ENCODE measurements around the gene LHPP. TPM values are rescaled to one million over a fixed set of nuclear protein-coding genes. Genes with fewer than 3 reads are reported as not detected.

LHPP gene
- total RNA-seq, 1 experiment from 2014 or later, result 24.7 TPM

DNA sequence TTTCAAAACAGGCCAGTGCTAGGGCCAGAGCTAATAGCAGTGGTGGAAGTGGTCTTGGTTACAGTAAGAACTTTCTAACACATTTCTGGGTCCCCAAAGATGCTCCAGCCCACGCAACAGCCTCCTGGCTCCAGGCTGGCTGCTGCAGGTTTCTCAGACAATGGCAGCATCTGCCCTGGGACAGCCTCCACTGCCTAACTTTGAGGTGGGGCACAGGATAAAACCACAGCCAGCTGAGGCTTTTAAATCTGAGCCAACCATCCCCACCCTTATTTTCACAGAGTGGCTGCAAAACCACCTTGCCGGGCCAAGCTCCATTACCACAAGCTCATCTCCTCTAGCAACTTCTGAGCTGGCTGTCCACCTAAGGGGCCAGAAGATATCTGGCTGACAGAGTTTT, 197.8 kb downstream of the LHPP start:
- no peak overlapping the region for H3K27ac ChIP-seq
- H3K9me2 ChIP-seq (ENCODE audit: insufficient read depth), result no peaks in the 10 kb centered on the region
- no peaks in the 10 kb centered on the region for H3K27me3 ChIP-seq (ENCODE audit: insufficient read depth, low read depth)
- BruUV-seq (replicated peaks), result no TSS peak
- no peaks in the 10 kb centered on the region for H3K4me1 ChIP-seq (replicated peaks; ENCODE audit: insufficient read depth)
- TF ChIP-seq, protein P1, sequence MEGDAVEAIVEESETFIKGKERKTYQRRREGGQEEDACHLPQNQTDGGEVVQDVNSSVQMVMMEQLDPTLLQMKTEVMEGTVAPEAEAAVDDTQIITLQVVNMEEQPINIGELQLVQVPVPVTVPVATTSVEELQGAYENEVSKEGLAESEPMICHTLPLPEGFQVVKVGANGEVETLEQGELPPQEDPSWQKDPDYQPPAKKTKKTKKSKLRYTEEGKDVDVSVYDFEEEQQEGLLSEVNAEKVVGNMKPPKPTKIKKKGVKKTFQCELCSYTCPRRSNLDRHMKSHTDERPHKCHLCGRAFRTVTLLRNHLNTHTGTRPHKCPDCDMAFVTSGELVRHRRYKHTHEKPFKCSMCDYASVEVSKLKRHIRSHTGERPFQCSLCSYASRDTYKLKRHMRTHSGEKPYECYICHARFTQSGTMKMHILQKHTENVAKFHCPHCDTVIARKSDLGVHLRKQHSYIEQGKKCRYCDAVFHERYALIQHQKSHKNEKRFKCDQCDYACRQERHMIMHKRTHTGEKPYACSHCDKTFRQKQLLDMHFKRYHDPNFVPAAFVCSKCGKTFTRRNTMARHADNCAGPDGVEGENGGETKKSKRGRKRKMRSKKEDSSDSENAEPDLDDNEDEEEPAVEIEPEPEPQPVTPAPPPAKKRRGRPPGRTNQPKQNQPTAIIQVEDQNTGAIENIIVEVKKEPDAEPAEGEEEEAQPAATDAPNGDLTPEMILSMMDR (conservative IDR thresholded peaks at IDR 0.05), result no peak
- no peak for TF ChIP-seq EZH2 (IDR thresholded peaks at IDR 0.05; ENCODE audit: low read depth)
- POLR2A ChIA-PET (ENCODE audit: unreplicated experiment), result no interaction called here
- no peak for DNase-seq
- H3K4me3 ChIP-seq, result no peak overlapping the region
- H3K4me2 ChIP-seq, result no peak overlapping the region
- no peaks in the 10 kb centered on the region for H4K20me1 ChIP-seq (ENCODE audit: insufficient read depth)
- CTCF ChIA-PET, result no interaction called here
- no peak overlapping the region for H2AFZ ChIP-seq
- H3K9me3 ChIP-seq (ENCODE audit: insufficient read depth, low read depth), result no peaks in the 10 kb centered on the region
- intact Hi-C loops (cut with micrococcal nuclease; ENCODE audit: unreplicated experiment), result no loop called here
- no peaks in the 10 kb centered on the region for H3F3A ChIP-seq (ENCODE audit: insufficient read depth, low read depth)
- no peaks in the 10 kb centered on the region for H3K79me2 ChIP-seq (ENCODE audit: low read depth)
- no peaks in the 10 kb centered on the region for H3K36me3 ChIP-seq (ENCODE audit: low read depth)

DNA sequence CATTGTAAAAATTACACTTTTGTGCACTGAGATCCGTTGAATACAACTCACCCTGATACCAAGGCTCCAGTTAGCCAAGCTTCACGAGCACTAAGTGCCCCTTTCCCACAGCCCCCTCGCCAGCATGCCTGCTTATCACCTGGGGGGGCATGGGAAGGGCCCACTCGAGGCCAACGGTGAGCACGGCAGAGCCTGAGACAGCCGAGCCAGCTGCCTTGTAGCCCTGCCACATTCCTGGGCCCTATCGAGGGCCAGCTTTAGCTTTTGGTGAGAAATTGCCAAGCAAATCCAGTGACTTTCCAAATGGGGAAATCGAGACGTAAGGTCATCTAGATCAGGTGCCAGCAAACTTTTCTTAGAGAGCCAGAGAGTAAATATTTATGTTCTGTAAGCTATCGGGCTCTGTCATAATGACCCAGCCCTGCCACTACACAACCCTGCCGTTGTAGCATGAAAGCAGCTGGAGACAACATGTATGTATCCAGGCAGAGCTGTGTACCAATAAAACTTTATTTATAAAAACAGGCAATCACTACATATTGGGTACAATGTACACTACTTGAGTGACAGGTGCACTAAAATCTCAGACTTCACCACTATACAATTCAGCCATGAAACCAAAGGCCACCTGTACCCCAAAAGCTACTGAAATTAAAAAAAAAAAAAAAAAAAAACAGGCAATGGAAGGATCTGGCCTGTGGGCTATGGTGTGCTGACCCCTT, 198.9 kb downstream of the LHPP start:
- Histone ChIP-seq H2AFZ (no peak overlapping the region), H3K4me3 (no peak overlapping the region), H3K4me1 (replicated peaks; ENCODE audit: insufficient read depth) (no peaks in the 10 kb centered on the region), H3K27me3 (ENCODE audit: insufficient read depth, low read depth) (no peaks in the 10 kb centered on the region), H3K9me3 (ENCODE audit: insufficient read depth, low read depth) (no peaks in the 10 kb centered on the region), H3K27ac (no peak overlapping the region), H3K9me2 (ENCODE audit: insufficient read depth) (no peaks in the 10 kb centered on the region), H3K79me2 (ENCODE audit: low read depth) (no peaks in the 10 kb centered on the region), H3K4me2 (no peak overlapping the region), H4K20me1 (ENCODE audit: insufficient read depth) (no peaks in the 10 kb centered on the region), H3K36me3 (ENCODE audit: low read depth) (no peaks in the 10 kb centered on the region), H3F3A (ENCODE audit: insufficient read depth, low read depth) (no peaks in the 10 kb centered on the region)
- POLR2A ChIA-PET (ENCODE audit: unreplicated experiment), result no interaction called here
- CTCF ChIA-PET, result no interaction called here
- DNase-seq, result no peak
- intact Hi-C loops (cut with micrococcal nuclease; ENCODE audit: unreplicated experiment), result no loop called here
- BruUV-seq (replicated peaks), result no TSS peak
- TF ChIP-seq EZH2 (IDR thresholded peaks at IDR 0.05; ENCODE audit: low read depth), result no peak
- TF ChIP-seq, protein P1 (conservative IDR thresholded peaks at IDR 0.05), result no peak

DNA sequence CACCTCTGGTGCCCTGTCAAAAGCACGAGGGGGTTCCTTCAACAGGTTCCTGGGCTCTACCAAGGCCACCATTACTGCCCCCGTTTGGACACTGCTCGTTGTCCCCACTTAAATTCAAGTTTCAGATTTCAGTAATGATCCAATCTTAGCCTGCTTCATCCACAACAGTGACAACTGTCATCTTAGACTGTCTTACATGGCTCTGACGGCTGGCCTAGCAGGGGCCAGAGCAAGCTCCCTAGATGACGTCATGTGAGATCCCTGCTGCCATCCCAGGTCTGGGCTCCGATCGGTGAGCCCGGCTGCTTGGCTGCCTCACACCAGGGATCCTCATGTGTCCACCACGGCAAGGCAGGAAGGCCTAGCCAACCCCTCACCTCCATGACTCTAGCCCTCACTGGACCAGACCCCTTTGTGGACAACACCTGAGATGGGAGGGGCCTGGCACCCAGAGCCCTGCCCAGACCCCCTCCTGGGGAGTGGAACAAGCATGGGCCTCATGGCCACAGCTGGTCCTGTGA, 200.1 kb downstream of the LHPP start:
- Histone ChIP-seq H3K4me3 (no peak overlapping the region), H3K27ac (no peak overlapping the region), H3K36me3 (ENCODE audit: low read depth) (no peaks in the 10 kb centered on the region), H3K27me3 (ENCODE audit: insufficient read depth, low read depth) (no peaks in the 10 kb centered on the region), H3K4me2 (no peak overlapping the region), H3K79me2 (ENCODE audit: low read depth) (no peaks in the 10 kb centered on the region), H3K9me2 (ENCODE audit: insufficient read depth) (no peaks in the 10 kb centered on the region), H3K9me3 (ENCODE audit: insufficient read depth, low read depth) (no peaks in the 10 kb centered on the region), H2AFZ (no peak overlapping the region), H3K4me1 (replicated peaks; ENCODE audit: insufficient read depth) (no peaks in the 10 kb centered on the region), H4K20me1 (ENCODE audit: insufficient read depth) (no peaks in the 10 kb centered on the region), H3F3A (ENCODE audit: insufficient read depth, low read depth) (no peaks in the 10 kb centered on the region)
- ChIA-PET POLR2A (ENCODE audit: unreplicated experiment) (no interaction called here), CTCF (no interaction called here)
- BruUV-seq (replicated peaks), result no TSS peak
- intact Hi-C loops (cut with micrococcal nuclease; ENCODE audit: unreplicated experiment), result no loop called here
- DNase-seq, result no peak
- TF ChIP-seq, protein P1 (conservative IDR thresholded peaks at IDR 0.05), result no peak
- TF ChIP-seq EZH2 (IDR thresholded peaks at IDR 0.05; ENCODE audit: low read depth), result no peak
